Osteocyte (in vitro differentiated cells): ENCODE data around the gene AKNA. TPM values are rescaled to one million over a fixed set of nuclear protein-coding genes. Genes with fewer than 3 reads are reported as not detected.

Experiments
- DNase-seq: peaks from one replicate; pipeline ENCODE4 v3.0.0; 2021; ENCODE audit warnings: mixed read lengths; ENCODE audit not compliant: unreplicated experiment; ENCODE audit errors: extremely low spot score
- H3K27ac Mint-ChIP-seq: one replicate; pipeline ENCODE4 v1.8.0; 2021; ENCODE audit warnings: mild to moderate bottlenecking, mixed read lengths; ENCODE audit not compliant: unreplicated experiment
- H3K27me3 Mint-ChIP-seq: one replicate; pipeline ENCODE4 v1.8.0; 2021; ENCODE audit warnings: mixed read lengths; ENCODE audit not compliant: unreplicated experiment
- H3K36me3 Mint-ChIP-seq: one replicate; pipeline ENCODE4 v1.8.0; 2021; ENCODE audit warnings: mixed read lengths; ENCODE audit not compliant: unreplicated experiment
- H3K4me1 Mint-ChIP-seq: one replicate; pipeline ENCODE4 v1.8.0; 2021; ENCODE audit warnings: mixed read lengths; ENCODE audit not compliant: unreplicated experiment
- H3K4me3 Mint-ChIP-seq: one replicate; pipeline ENCODE4 v1.8.0; 2021; ENCODE audit warnings: mild to moderate bottlenecking, moderate library complexity, mixed read lengths; ENCODE audit not compliant: unreplicated experiment
- H3K9me3 Mint-ChIP-seq: one replicate; pipeline ENCODE4 v1.8.0; 2021; ENCODE audit warnings: mixed read lengths; ENCODE audit not compliant: unreplicated experiment
- CTCF ChIP-seq: fragments of 200-600 bp; sonication (generic); IDR thresholded peaks from 2 replicates; pipeline ENCODE4 v1.5.0; 2021; ENCODE audit warnings: antibody characterized with exemption, mild to moderate bottlenecking, moderate library complexity
- total RNA-seq: library from RNA; stranded (reverse); gene quantifications from 2 replicates; pipeline ENCODE4 v1.2.1, GENCODE V29; 2021

Gene AKNA
- total RNA-seq, 1 donor from 2014 or later = 36.0 TPM

DNA sequence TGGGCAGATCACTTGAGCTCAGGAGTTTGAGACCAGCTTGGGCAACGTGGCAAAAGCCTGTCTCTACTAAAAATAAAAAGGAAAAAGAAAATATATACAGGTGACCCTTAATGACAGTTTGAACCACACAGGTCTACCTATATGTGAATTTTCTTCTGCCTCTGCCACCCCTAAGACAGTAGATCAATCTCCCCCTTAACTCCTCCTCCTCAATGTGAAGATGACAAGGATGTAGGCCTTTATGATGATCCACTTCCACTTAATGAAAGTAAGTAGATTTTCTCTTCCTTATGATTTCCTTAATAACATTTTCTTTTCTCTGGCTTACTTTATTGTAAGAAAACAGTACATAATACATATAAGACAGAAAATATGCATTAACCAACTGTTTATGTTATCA lies 3.4 kb downstream of the AKNA start:
- Mint-ChIP-seq H3K27ac (peak overlapping the region; percentile 95), H3K27me3 (no peaks in the 10 kb centered on the region), H3K4me1 (peaks cover 73% of the 10 kb centered on the region), H3K9me3 (no peaks in the 10 kb centered on the region), H3K36me3 (peaks cover 5% of the 10 kb centered on the region), H3K4me3 (no peak overlapping the region)
- no peak for TF ChIP-seq CTCF
- DNase-seq = no peak

GRCh38 chr9:114383521-114384231 lies 4.1 kb downstream of the AKNA start:
- no peak for DNase-seq
- H3K4me3 Mint-ChIP-seq = peak overlapping the region; percentile 47
- H3K27ac Mint-ChIP-seq = peak overlapping the region; percentile 91

GRCh38 chr9:114382699-114383520 lies 4.9 kb downstream of the AKNA start:
- Mint-ChIP-seq H3K9me3 (no peaks in the 10 kb centered on the region), H3K27me3 (no peaks in the 10 kb centered on the region), H3K27ac (peak overlapping the region; percentile 91), H3K4me3 (peak overlapping the region; percentile 47), H3K4me1 (peaks cover 60% of the 10 kb centered on the region), H3K36me3 (peaks cover 14% of the 10 kb centered on the region)
- no peak for TF ChIP-seq CTCF
- no peak for DNase-seq

More at GRCh38 chr9:114383521-114384231, 4.1 kb downstream of the AKNA start:
- H3K4me1 Mint-ChIP-seq = peaks cover 68% of the 10 kb centered on the region
- no peak for TF ChIP-seq CTCF
- no peaks in the 10 kb centered on the region for H3K27me3 Mint-ChIP-seq
- H3K9me3 Mint-ChIP-seq = no peaks in the 10 kb centered on the region
- H3K36me3 Mint-ChIP-seq = peaks cover 7% of the 10 kb centered on the region

DNA sequence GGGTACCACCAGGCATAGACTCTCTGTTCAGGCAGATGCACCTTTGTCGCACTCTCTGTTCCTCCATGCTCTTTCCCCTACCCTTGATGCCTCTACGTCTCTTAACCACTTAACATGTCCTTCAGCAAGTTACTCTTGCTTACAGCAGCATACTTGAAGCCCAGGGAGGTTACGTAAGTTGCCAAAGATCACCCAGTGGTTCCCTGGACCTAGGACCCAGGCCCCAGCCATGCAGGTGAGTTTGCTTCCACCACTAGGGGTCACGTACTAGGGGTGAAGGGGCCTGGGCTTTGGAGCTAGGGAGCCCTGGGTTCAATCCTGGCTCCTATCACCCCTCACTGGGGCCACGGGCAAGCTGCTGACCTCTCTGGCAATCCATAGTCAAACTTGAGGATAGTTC lies 8.9 kb downstream of the AKNA start:
- Mint-ChIP-seq H3K4me1 (peaks cover 20% of the 10 kb centered on the region), H3K9me3 (no peaks in the 10 kb centered on the region), H3K4me3 (no peak overlapping the region), H3K27me3 (no peaks in the 10 kb centered on the region), H3K36me3 (peaks cover 32% of the 10 kb centered on the region), H3K27ac (no peak overlapping the region)
- no peak for TF ChIP-seq CTCF
- DNase-seq = no peak

GRCh38 chr9:114378016-114378415 lies 9.8 kb downstream of the AKNA start:
- DNase-seq = no peak
- no peak for TF ChIP-seq CTCF
- Mint-ChIP-seq H3K36me3 (peaks cover 32% of the 10 kb centered on the region), H3K4me1 (peaks cover 12% of the 10 kb centered on the region), H3K27me3 (no peaks in the 10 kb centered on the region), H3K27ac (no peak overlapping the region), H3K4me3 (no peak overlapping the region), H3K9me3 (no peaks in the 10 kb centered on the region)
